NCI-H460 (cell line): ENCODE measurements around the gene ACAD10. TPM values are rescaled to one million over a fixed set of nuclear protein-coding genes. Genes with fewer than 3 reads are reported as not detected.
"Not testable (repeated sequence)": the region's sequence is repeated elsewhere in the genome, so short reads cannot be mapped to it uniquely, and the experiment has no call there.

Experiments used
- DNase-seq: peaks from one replicate; pipeline ENCODE4 v3.0.0-alpha.2; 2016; ENCODE audit warnings: low read depth; ENCODE audit errors: extremely low read depth
- total RNA-seq: library from RNA; depleted of rRNA; stranded (reverse); fragments of >200 nt; shearing (Covaris generic); gene quantifications from 2 replicates; pipeline ENCODE4 v1.2.3, GENCODE V29; 2014

The ACAD10 gene
- total RNA-seq, 1 experiment from 2014 or later = 19.0 TPM

- DNase-seq = no peak
These were observed 62.4 kb downstream of the ACAD10 start for GRCh38 chr12:111748151-111748672.

GRCh38 chr12:111748867-111749266 lies 63.0 kb downstream of the ACAD10 start:
- no peak for DNase-seq

- no peak for DNase-seq
These were observed 63.5 kb downstream of the ACAD10 start for GRCh38 chr12:111749391-111749790.

GRCh38 chr12:111753144-111753881 lies 67.5 kb downstream of the ACAD10 start:
- peak; percentile 16 for DNase-seq

GRCh38 chr12:111754671-111755070 lies 68.8 kb downstream of the ACAD10 start:
- DNase-seq = no peak

- no peak for DNase-seq
These were observed 70.3 kb downstream of the ACAD10 start for GRCh38 chr12:111756196-111756595.

- DNase-seq = no peak
These were observed 70.8 kb downstream of the ACAD10 start for GRCh38 chr12:111756681-111757080.

- no peak for DNase-seq
These were observed 71.7 kb downstream of the ACAD10 start for GRCh38 chr12:111757361-111758119.

GRCh38 chr12:111758120-111758561 lies 72.3 kb downstream of the ACAD10 start:
- no peak for DNase-seq

- no peak for DNase-seq
These were observed 73.4 kb downstream of the ACAD10 start for GRCh38 chr12:111759271-111759670.

GRCh38 chr12:111759991-111760390 lies 74.1 kb downstream of the ACAD10 start:
- no peak for DNase-seq

GRCh38 chr12:111761099-111761498 lies 75.2 kb downstream of the ACAD10 start:
- no peak for DNase-seq

GRCh38 chr12:111761706-111762105 lies 75.9 kb downstream of the ACAD10 start:
- DNase-seq = no peak

GRCh38 chr12:111763552-111763951 lies 77.7 kb downstream of the ACAD10 start:
- not testable (repeated sequence) for DNase-seq

- DNase-seq = no peak
These were observed 78.4 kb downstream of the ACAD10 start for GRCh38 chr12:111764120-111764821.

GRCh38 chr12:111766608-111767361 lies 80.9 kb downstream of the ACAD10 start, which contains the start of gene ALDH2:
TSS of gene ALDH2 (plus strand) at chr12:111766933. CDS start at chr12:111766983, 50 bp downstream.
- DNase-seq = peak; percentile 43

- no peak for DNase-seq
These were observed 81.7 kb downstream of the ACAD10 start for GRCh38 chr12:111767362-111768158.

GRCh38 chr12:111768159-111768895 lies 82.5 kb downstream of the ACAD10 start:
- no peak for DNase-seq

- DNase-seq = no peak
These were observed 83.7 kb downstream of the ACAD10 start for GRCh38 chr12:111769599-111769998.
